Stimulated activated CD4-positive, alpha-beta T cell treated with anti-CD3 and anti-CD28 coated beads, Interleukin-4, amount 100 ng/mL, for 1 hour (primary cell): Measurements from ENCODE around the gene CNPY1.
"Not testable (repeated sequence)": the region's sequence is repeated elsewhere in the genome, so short reads cannot be mapped to it uniquely, and the experiment has no call there.

Source experiments
- DNase-seq: peaks from one replicate; pipeline ENCODE4 v3.0.0-alpha.2; 2020

CNPY1 gene

GRCh38 chr7:155546449-155546848 is at the start of gene CNPY1:
TSS of gene CNPY1 (minus strand) at chr7:155546559. CDS start at chr7:155545929, 630 bp downstream.
- not testable (repeated sequence) for DNase-seq

GRCh38 chr7:155594961-155595366 is 48.6 kb upstream of the CNPY1 start:
- no peak for DNase-seq

DNA sequence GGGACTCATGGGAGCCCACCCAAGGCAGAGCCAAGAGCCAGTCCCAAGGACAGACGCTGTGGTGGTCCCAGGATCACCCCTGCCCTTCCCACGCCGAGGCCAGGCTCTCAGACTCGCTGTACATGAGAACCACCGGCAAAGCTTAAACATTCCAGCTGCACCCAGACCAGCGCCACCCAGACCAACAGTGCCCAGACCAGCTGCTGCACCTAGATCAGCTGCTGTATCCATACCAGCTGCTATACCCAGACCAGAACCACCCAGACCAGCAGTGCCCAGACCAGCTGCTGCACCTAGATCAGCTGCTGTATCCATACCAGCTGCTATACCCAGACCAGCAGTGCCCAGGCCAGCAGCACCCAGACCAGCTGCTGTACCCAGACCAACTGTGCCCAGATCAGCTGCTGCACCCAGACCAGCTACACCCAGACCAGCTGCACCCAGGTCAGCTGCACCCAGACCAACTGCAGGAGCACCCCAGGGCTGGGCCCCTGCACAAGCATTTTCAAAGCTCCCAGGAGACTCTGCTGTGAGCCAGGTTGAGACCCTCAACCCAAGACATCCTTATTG is 47.9 kb upstream of the CNPY1 start:
- DNase-seq, result no peak

DNA sequence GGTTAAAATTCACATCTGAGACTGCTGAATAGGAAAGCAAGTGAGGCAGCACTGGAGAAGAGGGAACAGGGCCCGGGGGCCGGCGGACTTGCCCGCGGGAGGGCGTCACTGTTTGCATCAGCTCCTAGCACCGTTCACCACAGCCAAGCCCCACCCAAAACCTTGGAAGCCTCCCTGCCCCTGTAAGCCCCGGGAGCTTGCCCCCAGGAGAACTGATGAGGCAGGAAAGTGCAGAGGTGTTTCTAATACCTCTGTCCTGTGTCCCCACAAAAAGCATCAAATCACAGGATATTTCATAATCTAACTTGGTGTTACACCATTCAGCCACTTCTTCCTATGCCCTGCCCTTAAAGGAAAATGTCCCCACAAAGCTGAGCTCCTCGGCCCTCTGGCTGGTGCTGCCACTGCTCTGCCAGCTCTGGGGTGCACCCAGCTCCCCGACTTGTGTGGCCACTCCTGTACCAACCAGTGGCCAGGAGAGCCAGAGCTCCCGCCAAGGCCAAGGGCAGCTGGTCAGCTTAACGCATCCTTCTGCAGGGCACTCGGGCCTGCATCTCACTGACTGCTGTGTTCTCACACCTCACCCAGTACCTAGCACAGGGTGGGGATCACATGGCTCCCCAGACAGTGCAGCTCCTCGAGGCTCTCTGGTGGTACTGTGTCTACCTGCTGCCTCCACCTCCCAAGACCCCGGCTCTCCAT is 47.3 kb upstream of the CNPY1 start:
- DNase-seq, result no peak

- DNase-seq, result no peak
These were observed 44.9 kb upstream of the CNPY1 start for GRCh38 chr7:155591055-155591775.

- no peak for DNase-seq
These were observed 44.1 kb upstream of the CNPY1 start for GRCh38 chr7:155590215-155591018.

GRCh38 chr7:155589001-155589980 is 42.9 kb upstream of the CNPY1 start:
- DNase-seq, result no peak

DNA sequence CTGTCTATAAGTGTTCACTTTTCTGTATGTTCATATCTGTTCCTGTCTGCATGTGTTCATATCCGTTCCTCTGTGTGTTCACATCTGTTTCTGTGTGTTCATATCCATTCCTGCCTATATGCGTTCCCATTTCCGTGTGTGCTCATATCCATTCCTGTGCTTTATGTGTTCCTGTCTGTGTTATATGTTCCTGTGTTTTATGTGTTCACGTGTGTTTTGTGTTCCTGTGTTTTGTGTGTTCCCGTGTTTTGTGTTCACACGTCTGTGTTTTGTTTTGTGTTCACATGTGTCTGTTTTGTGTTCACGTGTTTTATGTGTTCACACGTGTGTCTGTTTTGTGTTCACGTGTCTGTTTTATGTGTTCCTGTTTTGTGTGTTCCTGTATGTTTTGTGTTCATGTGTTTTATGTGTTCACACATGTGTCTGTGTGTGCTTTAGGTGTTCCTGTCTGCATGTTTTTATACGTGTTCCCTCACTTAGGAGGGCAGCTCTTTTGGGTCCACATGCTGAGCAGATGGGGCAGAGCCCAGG is 42.2 kb upstream of the CNPY1 start:
- DNase-seq, result no peak

DNA sequence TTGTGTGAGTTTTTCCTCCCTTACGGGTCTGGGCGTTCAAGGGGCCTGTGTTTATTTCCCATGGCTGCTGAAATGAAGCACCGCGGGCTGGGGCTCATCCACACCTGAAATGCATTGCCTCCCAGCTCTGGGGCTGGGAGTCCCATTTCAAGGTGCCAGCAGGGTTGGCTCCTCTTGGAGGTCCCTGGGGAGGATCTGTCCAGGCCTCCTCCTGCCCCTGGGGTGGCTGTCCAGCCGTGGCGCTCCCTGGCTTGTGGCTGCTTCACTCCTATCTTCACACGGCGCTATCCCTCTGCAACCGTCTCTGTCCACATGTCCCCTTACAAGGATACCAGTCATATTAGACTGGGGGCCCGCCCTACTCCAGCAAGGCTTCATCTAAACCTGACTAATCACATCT is 41.1 kb upstream of the CNPY1 start:
- DNase-seq, result no peak

GRCh38 chr7:155586843-155587440 is 40.6 kb upstream of the CNPY1 start:
- DNase-seq, result no peak

GRCh38 chr7:155585951-155586350 is 39.6 kb upstream of the CNPY1 start:
- DNase-seq, result no peak

DNA sequence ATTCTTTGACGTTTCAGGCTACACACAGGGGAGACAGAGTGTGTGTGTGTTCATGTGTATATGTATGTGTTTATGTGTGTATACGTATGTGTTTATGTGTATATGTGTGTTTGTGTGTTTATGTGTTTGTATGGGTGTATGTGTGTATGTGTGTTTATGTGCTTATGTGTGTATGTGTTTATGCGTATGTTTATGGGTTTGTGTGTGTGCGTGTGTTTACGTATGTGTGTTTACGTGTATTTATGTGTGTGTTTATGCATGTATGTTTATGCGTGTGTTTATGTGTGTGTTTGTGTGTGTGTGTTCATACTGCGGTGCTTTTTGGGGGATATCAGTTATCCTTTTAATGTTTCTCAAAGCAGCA is 39.2 kb upstream of the CNPY1 start:
- no peak for DNase-seq

DNA sequence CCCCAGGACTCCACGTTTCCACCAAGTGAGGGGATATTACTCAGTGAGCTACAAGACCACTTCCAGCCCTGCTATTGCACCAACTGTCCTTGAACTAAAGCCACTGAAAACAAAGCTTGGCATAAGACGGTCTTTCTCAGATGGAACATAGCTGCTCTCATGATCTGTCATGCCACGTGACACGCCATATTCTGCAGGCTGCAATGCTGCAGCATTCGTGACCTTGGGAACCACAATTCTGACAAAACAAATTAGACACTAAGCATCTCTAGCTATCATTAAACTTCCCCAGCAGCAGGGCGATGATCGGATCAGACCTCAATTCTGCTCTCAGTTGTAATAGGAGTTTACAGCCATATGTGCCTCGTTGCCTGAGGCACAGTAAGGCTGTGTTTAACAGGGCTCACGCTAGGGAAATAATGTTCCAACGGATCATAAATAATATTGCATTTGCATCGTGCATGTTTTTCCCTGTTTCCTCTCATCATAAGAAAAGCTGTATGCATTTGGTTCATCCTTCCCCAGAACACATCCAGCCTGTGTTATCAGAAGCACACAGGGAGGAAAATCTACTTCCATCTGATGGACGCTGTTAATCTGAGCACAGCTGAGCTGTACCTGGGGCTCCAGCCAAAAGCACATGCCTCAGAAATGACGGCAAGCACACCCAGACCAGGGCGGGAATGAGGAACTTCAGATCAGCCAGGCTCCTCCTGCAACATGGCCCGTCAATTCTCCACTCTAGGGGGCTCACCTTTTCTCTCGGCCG is 38.6 kb upstream of the CNPY1 start:
- no peak for DNase-seq

DNA sequence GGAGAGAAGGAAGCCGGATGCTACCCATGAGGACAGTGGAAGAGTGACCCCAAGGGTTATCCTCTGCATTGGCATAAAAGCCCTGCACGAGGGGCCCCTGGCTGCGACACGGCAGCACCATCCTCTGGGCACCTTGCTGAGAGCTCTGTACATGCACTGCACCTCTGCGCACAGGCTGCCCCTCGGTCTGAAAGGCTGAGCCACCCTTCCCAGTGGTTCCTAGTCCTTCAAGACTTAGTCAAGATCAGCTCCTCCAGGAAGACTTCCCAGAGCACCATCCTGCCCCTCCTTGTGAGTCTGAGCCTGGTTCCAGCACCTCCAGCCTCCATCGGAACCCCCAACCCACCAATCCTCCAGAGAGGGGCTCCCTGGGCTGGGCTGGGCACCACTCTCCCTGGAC is 37.9 kb upstream of the CNPY1 start:
- DNase-seq, result no peak

- DNase-seq, result no peak
These were observed 37.3 kb upstream of the CNPY1 start for GRCh38 chr7:155583636-155584035.

DNA sequence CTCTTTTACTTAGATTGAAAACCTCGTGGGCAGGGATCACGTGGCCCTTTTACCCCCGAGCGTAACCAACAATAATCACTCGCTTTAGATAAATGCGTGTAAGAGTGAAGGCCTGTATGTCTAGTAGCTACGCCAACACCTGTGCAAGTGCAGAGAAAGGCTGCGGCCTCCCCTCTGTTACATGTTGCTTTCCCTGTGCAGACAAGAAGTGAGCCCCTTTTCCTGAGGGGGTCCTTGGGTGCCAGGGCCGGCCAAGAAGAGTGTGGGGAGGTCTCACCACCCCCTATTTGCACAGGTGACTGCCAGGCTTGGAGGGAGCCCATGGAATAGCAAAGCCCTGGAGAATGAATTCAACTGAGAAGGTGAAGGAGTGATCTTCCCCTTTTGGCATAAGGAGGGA is 35.6 kb upstream of the CNPY1 start:
- no peak for DNase-seq

DNA sequence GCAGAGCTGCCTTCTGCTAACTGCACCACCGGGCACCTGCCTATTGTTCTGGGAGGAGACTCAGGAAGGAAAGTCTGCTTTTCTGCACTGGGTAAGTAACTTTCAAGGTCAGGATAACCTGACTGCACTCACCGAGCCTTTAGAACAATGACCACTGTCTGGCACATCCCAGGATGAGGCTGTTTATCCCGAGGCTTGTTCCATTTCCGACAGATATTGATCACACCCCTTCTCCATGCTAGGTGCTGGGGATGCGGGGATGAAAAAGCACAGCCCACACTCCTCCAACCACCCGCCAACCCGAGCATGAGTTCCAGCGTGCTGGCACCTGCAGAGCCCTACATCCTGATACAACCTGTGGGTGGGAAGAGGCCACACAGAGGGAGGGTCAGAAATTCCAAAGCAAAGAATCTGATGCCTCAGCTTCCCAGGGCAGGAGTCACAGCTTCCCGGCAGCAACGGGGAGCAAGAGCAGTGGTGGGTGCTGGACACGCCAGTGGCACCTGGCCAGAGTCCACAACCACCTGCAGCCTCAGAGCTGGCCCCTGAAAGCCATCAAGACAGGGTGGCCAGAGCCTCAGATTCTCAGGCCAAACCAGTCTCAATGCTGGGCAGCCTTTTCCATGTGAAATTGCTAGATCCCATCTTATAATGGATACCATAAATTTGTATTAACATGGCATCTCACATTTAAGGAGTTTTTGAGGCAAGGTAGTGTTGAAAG is 34.9 kb upstream of the CNPY1 start:
- DNase-seq, result no peak

GRCh38 chr7:155580367-155580766 is 34.0 kb upstream of the CNPY1 start:
- no peak for DNase-seq

DNA sequence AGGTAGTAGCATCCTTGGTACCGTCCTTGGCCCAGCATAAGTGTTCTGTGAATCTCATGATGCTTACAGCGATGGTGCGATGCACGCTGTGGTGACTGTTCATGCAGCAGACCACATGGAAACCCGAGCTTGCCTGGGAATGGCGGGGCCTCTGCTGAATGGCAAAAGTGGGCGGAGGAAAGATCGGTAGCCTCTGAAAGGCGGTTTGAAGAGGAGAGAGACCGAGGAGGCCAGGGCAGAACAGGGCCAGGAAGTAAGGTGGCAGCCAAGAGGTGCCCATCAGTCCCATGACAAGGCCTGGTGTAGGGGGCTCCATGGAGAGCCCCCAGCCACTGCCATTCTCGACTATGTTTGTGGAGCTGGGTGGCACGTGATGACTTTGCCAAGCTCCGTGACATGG is 33.2 kb upstream of the CNPY1 start:
- DNase-seq, result no peak

DNA sequence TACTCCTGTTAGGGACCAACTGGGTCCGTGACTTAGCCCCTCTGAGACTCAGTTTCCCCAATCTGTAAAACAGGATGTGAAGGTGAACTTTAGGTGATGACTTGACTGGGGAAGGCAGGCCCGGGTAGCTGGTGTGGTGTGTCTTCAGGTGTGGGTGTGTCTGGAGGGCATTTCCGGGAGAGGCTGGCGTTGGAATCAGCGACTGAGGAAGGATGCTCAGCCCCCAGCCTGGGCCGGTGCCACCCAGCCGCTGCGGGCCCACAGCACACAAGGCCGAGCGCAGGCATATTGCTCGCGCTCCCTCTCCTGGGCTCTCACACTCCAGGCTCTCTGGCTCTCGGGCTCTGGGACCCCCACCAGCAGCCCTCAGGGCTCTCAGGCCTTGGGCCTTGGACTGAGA is 31.7 kb upstream of the CNPY1 start:
- no peak for DNase-seq
